ENCODE measurements around the gene GPR137. TPM values are rescaled to one million over a fixed set of nuclear protein-coding genes. Genes with fewer than 3 reads are reported as not detected.

Gene GPR137
- total RNA-seq, 1 donor from 2014 or later = 52.5 TPM

- H3K27ac Mint-ChIP-seq (ENCODE audit: unreplicated experiment) = no peak overlapping the region
- H3K27me3 Mint-ChIP-seq (ENCODE audit: unreplicated experiment) = peaks cover 19% of the 10 kb centered on the region
- no peak overlapping the region for H3K4me3 Mint-ChIP-seq (ENCODE audit: unreplicated experiment)
- TF ChIP-seq CTCF (IDR thresholded peaks at IDR 0.05; ENCODE audit: partially characterized antibody, unreplicated experiment) = no peak
- no peak for DNase-seq
- H3K36me3 Mint-ChIP-seq (ENCODE audit: unreplicated experiment) = peaks cover 5% of the 10 kb centered on the region
- peaks cover 7% of the 10 kb centered on the region for H3K4me1 Mint-ChIP-seq (ENCODE audit: low read depth, unreplicated experiment)
- H3K9me3 Mint-ChIP-seq (ENCODE audit: unreplicated experiment) = peaks cover 9% of the 10 kb centered on the region
These were observed 3.4 kb downstream of the GPR137 start for GRCh38 chr11:64289002-64289564.

GRCh38 chr11:64290352-64291261 lies 5.0 kb downstream of the GPR137 start:
- Mint-ChIP-seq H3K9me3 (ENCODE audit: unreplicated experiment) (peaks cover 14% of the 10 kb centered on the region), H3K27me3 (ENCODE audit: unreplicated experiment) (peaks cover 29% of the 10 kb centered on the region), H3K27ac (ENCODE audit: unreplicated experiment) (no peak overlapping the region), H3K36me3 (ENCODE audit: unreplicated experiment) (peaks cover 5% of the 10 kb centered on the region), H3K4me1 (ENCODE audit: low read depth, unreplicated experiment) (peaks cover 7% of the 10 kb centered on the region), H3K4me3 (ENCODE audit: unreplicated experiment) (peak overlapping the region; percentile 74)
- TF ChIP-seq CTCF (IDR thresholded peaks at IDR 0.05; ENCODE audit: partially characterized antibody, unreplicated experiment) = no peak
- no peak for DNase-seq

- TF ChIP-seq CTCF (IDR thresholded peaks at IDR 0.05; ENCODE audit: partially characterized antibody, unreplicated experiment) = no peak
- DNase-seq = no peak
- peaks cover 7% of the 10 kb centered on the region for H3K4me1 Mint-ChIP-seq (ENCODE audit: low read depth, unreplicated experiment)
- H3K36me3 Mint-ChIP-seq (ENCODE audit: unreplicated experiment) = peaks cover 5% of the 10 kb centered on the region
- peak within 1 kb of the TSS; percentile 74 for H3K4me3 Mint-ChIP-seq (ENCODE audit: unreplicated experiment)
- H3K27ac Mint-ChIP-seq (ENCODE audit: unreplicated experiment) = no peak within 1 kb of the TSS
- H3K9me3 Mint-ChIP-seq (ENCODE audit: unreplicated experiment) = peaks cover 14% of the 10 kb centered on the region
- H3K27me3 Mint-ChIP-seq (ENCODE audit: unreplicated experiment) = peaks cover 32% of the 10 kb centered on the region
These were observed 5.7 kb downstream of the GPR137 start, which contains the start of gene KCNK4 for GRCh38 chr11:64291262-64291751. Gene KCNK4, plus strand, starts transcription at chr11:64291302. Its CDS starts 1,717 bp downstream, at chr11:64293019.

GRCh38 chr11:64291752-64292459 lies 6.3 kb downstream of the GPR137 start:
- Mint-ChIP-seq H3K4me1 (ENCODE audit: low read depth, unreplicated experiment) (peaks cover 2% of the 10 kb centered on the region), H3K27me3 (ENCODE audit: unreplicated experiment) (peaks cover 36% of the 10 kb centered on the region), H3K4me3 (ENCODE audit: unreplicated experiment) (no peak overlapping the region), H3K27ac (ENCODE audit: unreplicated experiment) (no peak overlapping the region), H3K9me3 (ENCODE audit: unreplicated experiment) (peaks cover 9% of the 10 kb centered on the region), H3K36me3 (ENCODE audit: unreplicated experiment) (peaks cover 5% of the 10 kb centered on the region)
- TF ChIP-seq CTCF (IDR thresholded peaks at IDR 0.05; ENCODE audit: partially characterized antibody, unreplicated experiment) = no peak
- DNase-seq = no peak

All from glutamatergic neuron (in vitro differentiated cells).